Measurements from ENCODE around the gene PLEKHG4B. TPM values are rescaled to one million over a fixed set of nuclear protein-coding genes. Genes with fewer than 3 reads are reported as not detected.

PLEKHG4B gene
- total RNA-seq, 2 donors from 2014 or later: 8.9 to 14.4 TPM

- no peak for DNase-seq (ENCODE audit: low spot score)
- H3K4me3 ChIP-seq: no peak overlapping the region
- H3K27me3 ChIP-seq (replicated peaks; ENCODE audit: insufficient read depth): no peaks in the 10 kb centered on the region
- WGBS: 96% methylated on average over 12 of the region's 12 CpGs
- no peaks in the 10 kb centered on the region for H3K36me3 ChIP-seq
- intact Hi-C loops (cut with DNase I): no loop called here
- TF ChIP-seq POLR2AphosphoS5 (IDR thresholded peaks at IDR 0.05) (no peak), POLR2A (IDR thresholded peaks at IDR 0.05) (no peak), CTCF (IDR thresholded peaks at IDR 0.05) (no peak)
- H3K27ac ChIP-seq: no peak overlapping the region
- H3K9me3 ChIP-seq: no peaks in the 10 kb centered on the region
- no peaks in the 10 kb centered on the region for H3K4me1 ChIP-seq (replicated peaks)
Measured at GRCh38 chr5:182126-182525, 90.2 kb downstream of the PLEKHG4B start.

- no peak for DNase-seq (ENCODE audit: low spot score)
- H3K9me3 ChIP-seq: no peaks in the 10 kb centered on the region
- no peak for TF ChIP-seq POLR2AphosphoS5 (IDR thresholded peaks at IDR 0.05)
- TF ChIP-seq CTCF (IDR thresholded peaks at IDR 0.05): no peak
- no peak for TF ChIP-seq POLR2A (IDR thresholded peaks at IDR 0.05)
- no peak overlapping the region for H3K27ac ChIP-seq
- intact Hi-C loops (cut with DNase I): no loop called here
- H3K4me1 ChIP-seq (replicated peaks): no peaks in the 10 kb centered on the region
- H3K36me3 ChIP-seq: no peaks in the 10 kb centered on the region
- H3K27me3 ChIP-seq (replicated peaks; ENCODE audit: insufficient read depth): no peaks in the 10 kb centered on the region
- H3K4me3 ChIP-seq: no peak overlapping the region
- 56% methylated on average over 7 of the region's 7 CpGs for WGBS
Measured at GRCh38 chr5:184471-184870, 92.5 kb downstream of the PLEKHG4B start.

DNA sequence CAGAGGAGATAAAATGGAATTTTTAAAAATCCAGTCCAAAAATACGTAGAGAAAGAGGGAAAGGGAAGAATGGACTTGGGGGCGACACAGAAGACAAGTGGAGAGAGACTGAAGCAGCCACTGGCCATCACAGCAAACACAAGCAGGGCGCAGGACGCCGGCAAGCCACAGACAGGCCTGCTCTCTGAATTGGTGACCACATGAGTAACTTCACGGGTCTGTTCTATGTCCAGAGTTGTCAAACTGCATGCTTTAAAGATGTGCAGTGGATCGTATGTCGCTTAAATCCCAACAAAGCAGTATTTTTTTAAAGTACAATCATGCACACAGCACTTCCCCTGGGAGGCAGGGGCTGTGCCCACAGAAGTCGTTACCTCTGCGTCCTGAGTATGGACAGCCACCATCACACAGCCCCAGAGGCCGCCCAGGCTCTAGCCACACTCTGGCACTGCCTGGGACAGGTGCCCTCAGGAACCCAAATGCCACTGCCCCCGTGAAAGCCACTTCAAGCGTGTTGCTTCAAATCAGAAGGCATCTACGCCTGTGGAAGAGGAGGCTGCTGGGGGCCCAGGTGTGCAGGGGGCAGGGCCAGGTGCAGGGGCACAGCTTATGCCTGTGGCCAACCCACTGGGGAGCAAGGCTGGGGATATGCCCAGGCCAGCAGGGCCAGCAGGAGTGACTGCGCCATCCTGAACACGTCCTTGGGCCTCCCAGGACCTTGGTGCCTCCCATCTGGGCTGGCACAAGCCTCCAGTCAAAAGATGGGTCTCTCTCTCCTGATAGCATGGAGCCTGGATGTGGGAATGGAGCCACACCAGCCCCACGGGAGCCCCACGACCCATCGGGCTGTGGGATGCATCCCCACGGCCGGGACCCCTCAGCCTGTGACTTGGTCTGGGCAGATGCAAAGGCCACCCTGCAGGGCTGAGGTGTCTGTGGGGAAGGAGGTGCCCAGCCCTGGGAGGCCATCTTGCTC lies 93.4 kb downstream of the PLEKHG4B start:
- no peaks in the 10 kb centered on the region for H3K27me3 ChIP-seq (replicated peaks; ENCODE audit: insufficient read depth)
- WGBS: 90% methylated on average over 21 of the region's 21 CpGs
- no peak overlapping the region for H3K27ac ChIP-seq
- TF ChIP-seq CTCF (IDR thresholded peaks at IDR 0.05): no peak
- no peak for DNase-seq (ENCODE audit: low spot score)
- H3K36me3 ChIP-seq: no peaks in the 10 kb centered on the region
- intact Hi-C loops (cut with DNase I): no loop called here
- no peaks in the 10 kb centered on the region for H3K4me1 ChIP-seq (replicated peaks)
- no peak overlapping the region for H3K4me3 ChIP-seq
- no peaks in the 10 kb centered on the region for H3K9me3 ChIP-seq

GRCh38 chr5:186091-187041 lies 94.4 kb downstream of the PLEKHG4B start:
- H3K4me1 ChIP-seq (replicated peaks): peaks cover 3% of the 10 kb centered on the region
- intact Hi-C loops (cut with DNase I): no loop called here
- H3K27me3 ChIP-seq (replicated peaks; ENCODE audit: insufficient read depth): no peaks in the 10 kb centered on the region
- DNase-seq (ENCODE audit: low spot score): no peak
- WGBS: 92% methylated on average over 28 of the region's 28 CpGs
- H3K36me3 ChIP-seq: no peaks in the 10 kb centered on the region
- no peak overlapping the region for H3K4me3 ChIP-seq
- no peak for TF ChIP-seq CTCF (IDR thresholded peaks at IDR 0.05)
- no peak for TF ChIP-seq POLR2A (IDR thresholded peaks at IDR 0.05)
- TF ChIP-seq POLR2AphosphoS5 (IDR thresholded peaks at IDR 0.05): no peak
- no peak overlapping the region for H3K27ac ChIP-seq
- H3K9me3 ChIP-seq: no peaks in the 10 kb centered on the region
